ENCODE results near the gene HEG1.

HEG1 gene

GRCh38 chr3:125023833-125024555, 31.8 kb downstream of the HEG1 start:
- FAIRE-seq: no peak
- DNase-seq (ENCODE audit: low spot score): no peak

GRCh38 chr3:125022206-125022605, 33.6 kb downstream of the HEG1 start:
- no peak for FAIRE-seq
- no peak for DNase-seq (ENCODE audit: low spot score)

- DNase-seq (ENCODE audit: low spot score): no peak
- no peak for FAIRE-seq
Observed at GRCh38 chr3:125019271-125019670, 36.5 kb downstream of the HEG1 start.

- no peak for FAIRE-seq
Observed at GRCh38 chr3:125017406-125017805, 38.4 kb downstream of the HEG1 start.

GRCh38 chr3:125014570-125015179, 41.1 kb downstream of the HEG1 start:
- no peak for FAIRE-seq
- DNase-seq (ENCODE audit: low spot score): no peak

More at GRCh38 chr3:125017406-125017805, 38.4 kb downstream of the HEG1 start:
- DNase-seq (ENCODE audit: low spot score): no peak

- no peak for DNase-seq (ENCODE audit: low spot score)
- FAIRE-seq: no peak
Observed at GRCh38 chr3:125013095-125013494, 42.7 kb downstream of the HEG1 start.

- no peak for FAIRE-seq
Observed at GRCh38 chr3:125011941-125012340, 43.9 kb downstream of the HEG1 start.

GRCh38 chr3:125010393-125010792, 45.4 kb downstream of the HEG1 start:
- FAIRE-seq: no peak
- no peak for DNase-seq (ENCODE audit: low spot score)

More at GRCh38 chr3:125011941-125012340, 43.9 kb downstream of the HEG1 start:
- DNase-seq (ENCODE audit: low spot score): no peak

- no peak for DNase-seq (ENCODE audit: low spot score)
- no peak for FAIRE-seq
Observed at GRCh38 chr3:125008766-125009165, 47.0 kb downstream of the HEG1 start.

GRCh38 chr3:125006291-125006731, 49.5 kb downstream of the HEG1 start:
- FAIRE-seq: no peak

GRCh38 chr3:125005676-125006075, 50.1 kb downstream of the HEG1 start:
- DNase-seq (ENCODE audit: low spot score) (no peak), FAIRE-seq (no peak)

More at GRCh38 chr3:125006291-125006731, 49.5 kb downstream of the HEG1 start:
- no peak for DNase-seq (ENCODE audit: low spot score)

- FAIRE-seq: no peak
- DNase-seq (ENCODE audit: low spot score): no peak
Observed at GRCh38 chr3:125005222-125005621, 50.6 kb downstream of the HEG1 start.

- FAIRE-seq (no peak), DNase-seq (ENCODE audit: low spot score) (no peak)
Observed at GRCh38 chr3:125003859-125004595, 51.8 kb downstream of the HEG1 start.

GRCh38 chr3:125003369-125003853, 52.4 kb downstream of the HEG1 start:
- FAIRE-seq (no peak), DNase-seq (ENCODE audit: low spot score) (no peak)

GRCh38 chr3:125002414-125003368, 53.1 kb downstream of the HEG1 start:
- no peak for FAIRE-seq
- no peak for DNase-seq (ENCODE audit: low spot score)

GRCh38 chr3:125001557-125002413, 54.0 kb downstream of the HEG1 start:
- DNase-seq (ENCODE audit: low spot score): no peak
- FAIRE-seq: no peak

GRCh38 chr3:125000661-125001060, 55.1 kb downstream of the HEG1 start:
- DNase-seq (ENCODE audit: low spot score): no peak
- no peak for FAIRE-seq

GRCh38 chr3:124999897-125000435, 55.8 kb downstream of the HEG1 start:
- FAIRE-seq (no peak), DNase-seq (ENCODE audit: low spot score) (no peak)

GRCh38 chr3:124999317-124999716, 56.5 kb downstream of the HEG1 start:
- DNase-seq (ENCODE audit: low spot score) (no peak), FAIRE-seq (no peak)

- DNase-seq (ENCODE audit: low spot score) (no peak), FAIRE-seq (no peak)
Observed at GRCh38 chr3:124998247-124998630, 57.6 kb downstream of the HEG1 start.

Data from RCC 7860 (cell line).